Measurements from ENCODE around the gene PARVA.

DNA sequence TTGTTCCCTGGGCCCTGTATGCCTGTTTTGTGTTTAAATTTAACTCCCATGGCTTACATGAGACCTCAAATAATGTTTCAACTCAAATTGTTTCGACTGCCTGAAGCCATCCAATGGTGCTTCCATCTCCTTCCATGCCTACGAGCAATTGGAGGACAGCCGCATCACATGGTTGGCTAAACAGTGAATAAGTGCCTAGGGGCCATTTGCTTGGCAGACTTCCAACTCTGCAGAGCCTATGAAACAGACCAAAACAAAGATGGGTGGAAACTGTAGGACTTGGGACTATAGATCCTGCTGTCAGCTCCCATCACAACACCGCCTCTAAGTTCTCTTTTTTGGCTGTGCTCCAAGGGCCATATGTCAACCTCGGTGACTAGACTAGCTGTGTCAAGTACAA lies 84.1 kb downstream of the PARVA start:
- TF ChIP-seq, protein P1, sequence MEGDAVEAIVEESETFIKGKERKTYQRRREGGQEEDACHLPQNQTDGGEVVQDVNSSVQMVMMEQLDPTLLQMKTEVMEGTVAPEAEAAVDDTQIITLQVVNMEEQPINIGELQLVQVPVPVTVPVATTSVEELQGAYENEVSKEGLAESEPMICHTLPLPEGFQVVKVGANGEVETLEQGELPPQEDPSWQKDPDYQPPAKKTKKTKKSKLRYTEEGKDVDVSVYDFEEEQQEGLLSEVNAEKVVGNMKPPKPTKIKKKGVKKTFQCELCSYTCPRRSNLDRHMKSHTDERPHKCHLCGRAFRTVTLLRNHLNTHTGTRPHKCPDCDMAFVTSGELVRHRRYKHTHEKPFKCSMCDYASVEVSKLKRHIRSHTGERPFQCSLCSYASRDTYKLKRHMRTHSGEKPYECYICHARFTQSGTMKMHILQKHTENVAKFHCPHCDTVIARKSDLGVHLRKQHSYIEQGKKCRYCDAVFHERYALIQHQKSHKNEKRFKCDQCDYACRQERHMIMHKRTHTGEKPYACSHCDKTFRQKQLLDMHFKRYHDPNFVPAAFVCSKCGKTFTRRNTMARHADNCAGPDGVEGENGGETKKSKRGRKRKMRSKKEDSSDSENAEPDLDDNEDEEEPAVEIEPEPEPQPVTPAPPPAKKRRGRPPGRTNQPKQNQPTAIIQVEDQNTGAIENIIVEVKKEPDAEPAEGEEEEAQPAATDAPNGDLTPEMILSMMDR (IDR thresholded peaks at IDR 0.05), result no peak
- TF ChIP-seq POLR2A (IDR thresholded peaks at IDR 0.05) (no peak), EP300 (IDR thresholded peaks at IDR 0.05) (no peak), POLR2AphosphoS5 (IDR thresholded peaks at IDR 0.05) (no peak)

Data from stomach (tissue), 4 donors.